Fibroblast of villous mesenchyme (primary cell): ENCODE measurements around the gene RGS6. TPM values are rescaled to one million over a fixed set of nuclear protein-coding genes. Genes with fewer than 3 reads are reported as not detected.

Experiments used
- DNase-seq: peaks from one replicate; pipeline ENCODE4 v3.0.0-alpha.2; 2010; ENCODE audit warnings: low read depth
- H3K4me3 ChIP-seq: 2 replicates; pipeline ENCODE4 v1.5.1; 2011; ENCODE audit warnings: low read depth, mild to moderate bottlenecking, low read length
- CTCF ChIP-seq: IDR thresholded peaks from 2 replicates; pipeline ENCODE4 v1.5.1; 2012; ENCODE audit warnings: low read depth, mild to moderate bottlenecking, low read length; ENCODE audit not compliant: insufficient read depth
- total RNA-seq: library from RNA; depleted of rRNA; stranded (reverse); fragments of >200 nt; gene quantifications from 2 replicates; pipeline ENCODE4 v1.2.3, GENCODE V29; 2012

The RGS6 gene
- total RNA-seq, 1 donor = not detected

GRCh38 chr14:72451054-72451972 lies 519.1 kb downstream of the RGS6 start:
- no peak for TF ChIP-seq CTCF
- no peak overlapping the region for H3K4me3 ChIP-seq
- no peak for DNase-seq

- no peak overlapping the region for H3K4me3 ChIP-seq
- DNase-seq = no peak
- TF ChIP-seq CTCF = no peak
These were observed 520.5 kb downstream of the RGS6 start for GRCh38 chr14:72452774-72453173.

GRCh38 chr14:72454388-72455160 lies 522.3 kb downstream of the RGS6 start:
- H3K4me3 ChIP-seq = no peak overlapping the region
- no peak for DNase-seq
- TF ChIP-seq CTCF = no peak

GRCh38 chr14:72457641-72458040 lies 525.4 kb downstream of the RGS6 start:
- no peak overlapping the region for H3K4me3 ChIP-seq
- no peak for TF ChIP-seq CTCF
- DNase-seq = peak; percentile 47

GRCh38 chr14:72462056-72462455 lies 529.8 kb downstream of the RGS6 start:
- no peak for DNase-seq
- TF ChIP-seq CTCF = no peak
- no peak overlapping the region for H3K4me3 ChIP-seq

- no peak for TF ChIP-seq CTCF
- DNase-seq = no peak
- no peak overlapping the region for H3K4me3 ChIP-seq
These were observed 531.1 kb downstream of the RGS6 start for GRCh38 chr14:72463291-72463866.
